K562 (cell line): ENCODE measurements around the gene PRPF8. TPM values are rescaled to one million over a fixed set of nuclear protein-coding genes. Genes with fewer than 3 reads are reported as not detected.
A peak's percentile ranks its signal among the peaks of the same experiment; 100 is the strongest.

Source experiments
- BRF1 ChIP-seq: IDR thresholded peaks from 3 replicates; pipeline ENCODE4 v1.6.1; 2011; ENCODE audit warnings: borderline replicate concordance, mild to moderate bottlenecking; ENCODE audit not compliant: insufficient read length; ENCODE audit errors: extremely low read depth
- E2F5 ChIP-seq: sonication (generic); formaldehyde crosslinking; IDR thresholded peaks from 2 replicates; pipeline ENCODE4 v1.8.0; 2022; ENCODE audit warnings: mild to moderate bottlenecking, missing genetic modification reagents
- ELF4 ChIP-seq: fragments of 450-650 bp; formaldehyde crosslinking; IDR thresholded peaks from 2 replicates; pipeline ENCODE4 v1.4.0; 2022; ENCODE audit warnings: missing genetic modification characterization
- GABPB1 ChIP-seq: sonication (generic); formaldehyde crosslinking; IDR thresholded peaks from 2 replicates; pipeline ENCODE4 v1.8.0; 2022; ENCODE audit warnings: mild to moderate bottlenecking, missing genetic modification reagents
- HDAC8 ChIP-seq: fragments of 450-650 bp; IDR thresholded peaks from 2 replicates; pipeline ENCODE4 v1.6.1; 2016; ENCODE audit warnings: mild to moderate bottlenecking, missing genetic modification characterization, moderate library complexity, missing compliant biosample characterization
- IFI16 ChIP-seq: fragments of 250-450 bp; sonication (Bioruptor Pico); IDR thresholded peaks from 2 replicates; pipeline ENCODE4 v2.1.2; 2022; ENCODE audit warnings: mild to moderate bottlenecking, inconsistent platforms
- KDM4B ChIP-seq, 2 experiments: fragments of 450-650 bp in 1 of 2; sonication (generic) in 1 of 2; IDR thresholded peaks; 2 replicates each; pipeline ENCODE4 v1.6.1; 2016 to 2017; ENCODE audit warnings: borderline replicate concordance in 2 of 2, antibody characterized with exemption in 1 of 2, low read depth in 1 of 2, mild to moderate bottlenecking in 1 of 2
- KDM5B ChIP-seq: fragments of 200-600 bp; sonication (generic); IDR thresholded peaks from 2 replicates; pipeline ENCODE4 v1.6.1; 2012; ENCODE audit warnings: low read depth, mild to moderate bottlenecking, moderate library complexity, low read length, control low read depth, inconsistent platforms; ENCODE audit not compliant: insufficient replicate concordance
- LARP7 ChIP-seq: fragments of 450-650 bp; IDR thresholded peaks from 2 replicates; pipeline ENCODE4 v1.6.1; 2016
- MAX ChIP-seq: sonication (generic); formaldehyde crosslinking; IDR thresholded peaks from 2 replicates; pipeline ENCODE4 v1.9.0; 2022; ENCODE audit warnings: mild to moderate bottlenecking, missing genetic modification reagents
- MEF2D ChIP-seq: conservative IDR thresholded peaks from 2 replicates; pipeline ENCODE4 v1.6.1; 2016; ENCODE audit warnings: low read depth, missing genetic modification characterization, missing compliant biosample characterization
- MLX ChIP-seq, 2 experiments: fragments of 450-650 bp in 1 of 2; sonication (generic) in 1 of 2; formaldehyde crosslinking; conservative IDR thresholded peaks; 2 replicates each; pipeline versions ENCODE4 v1.4.0 to v1.8.1; 2020 to 2022; ENCODE audit warnings: mild to moderate bottlenecking in 1 of 2, missing genetic modification reagents in 1 of 2
- MTA3 ChIP-seq: fragments of 450-650 bp; formaldehyde crosslinking; IDR thresholded peaks from 2 replicates; pipeline ENCODE4 v1.6.1; 2017; ENCODE audit warnings: mild to moderate bottlenecking, borderline replicate concordance
- OTX1 ChIP-seq: fragments of 450-650 bp; formaldehyde crosslinking; IDR thresholded peaks from 2 replicates; pipeline ENCODE4 v1.4.0; 2022; ENCODE audit warnings: mild to moderate bottlenecking
- POLR3A ChIP-seq: IDR thresholded peaks from 2 replicates; pipeline ENCODE4 v1.6.1; 2011; ENCODE audit warnings: borderline replicate concordance, mild to moderate bottlenecking, moderate library complexity; ENCODE audit not compliant: insufficient read length, insufficient read depth; ENCODE audit errors: extremely low read depth
- POLR3G ChIP-seq: IDR thresholded peaks from 2 replicates; pipeline ENCODE4 v1.6.1; 2011; ENCODE audit not compliant: insufficient read length, insufficient replicate concordance; ENCODE audit errors: extremely low read depth
- RAD21 ChIP-seq, 2 experiments: fragments of 250-450 bp in 1 of 2; fragments of 450-650 bp in 1 of 2; sonication (Bioruptor Pico) in 1 of 2; formaldehyde crosslinking in 1 of 2; IDR thresholded peaks in 1 of 2; conservative IDR thresholded peaks in 1 of 2; 2 replicates each; pipeline versions ENCODE4 v1.4.0 to v1.8.0; 2020 to 2022; ENCODE audit warnings: mild to moderate bottlenecking in 2 of 2, moderate library complexity in 1 of 2
- SIN3A ChIP-seq, 2 experiments: fragments of 150-350 bp in 1 of 2; IDR thresholded peaks; 2 replicates each; pipeline ENCODE4 v1.6.1; 2011 to 2016; ENCODE audit warnings: borderline replicate concordance in 2 of 2, low read depth in 2 of 2, low read length in 2 of 2, mild to moderate bottlenecking in 2 of 2, moderate library complexity in 2 of 2; ENCODE audit not compliant: control insufficient read depth in 1 of 2
- TAF15 ChIP-seq: fragments of 200-400 bp; formaldehyde crosslinking; IDR thresholded peaks from 2 replicates; pipeline ENCODE4 v1.6.1; 2017; ENCODE audit warnings: mild to moderate bottlenecking, low read depth, low read length, moderate library complexity
- ZBTB7A ChIP-seq: IDR thresholded peaks from 2 replicates; pipeline ENCODE4 v1.6.1; 2011; ENCODE audit warnings: low read depth, mild to moderate bottlenecking, low read length, moderate library complexity, borderline replicate concordance; ENCODE audit not compliant: control insufficient read depth
- ZNF143 ChIP-seq: sonication (generic); formaldehyde crosslinking; IDR thresholded peaks from 2 replicates; pipeline ENCODE4 v1.9.0; 2022; ENCODE audit warnings: mild to moderate bottlenecking, missing genetic modification reagents
- ZNF165 ChIP-seq: fragments of 250-450 bp; sonication (Bioruptor Pico); IDR thresholded peaks from 2 replicates; pipeline ENCODE4 v1.4.0; 2020; ENCODE audit warnings: borderline replicate concordance
- ZNF347 ChIP-seq: fragments of 450-650 bp; formaldehyde crosslinking; IDR thresholded peaks from 2 replicates; pipeline ENCODE4 v1.4.0; 2020; ENCODE audit warnings: low read depth, mild to moderate bottlenecking, moderate library complexity
- polyA plus RNA-seq, 8 experiments: library from polyadenylated mRNA; depleted of rRNA in 4 of 8; stranded (reverse) in 5 of 8; unstranded in 3 of 8; fragments of >200 nt; fragmentation: Nextera tagmentation in 2 of 8; fragmentation: Illumina TruSeq in 1 of 8; extraction: Ambion mirVana in 2 of 8; extraction: Trizol in 1 of 8; gene quantifications; 2 replicates each; pipeline versions ENCODE4 v1.2.1 to v1.2.3, GENCODE V29; 2011 to 2014; ENCODE audit warnings: inconsistent platforms in 1 of 8, missing spikeins in 1 of 8
- total RNA-seq, 7 experiments: library from RNA; depleted of rRNA in 6 of 7; stranded (reverse); fragments of >200 nt in 6 of 7; fragmentation: Illumina TruSeq in 2 of 7; extraction: Trizol in 2 of 7; gene quantifications; 2 replicates each; pipeline versions ENCODE4 v1.2.1 to v1.2.3, GENCODE V29; 2011 to 2021; ENCODE audit warnings: low replicate concordance in 1 of 7
- TF ChIP-seq, protein P1 (sequence below): fragments of 450-650 bp; formaldehyde crosslinking; conservative IDR thresholded peaks from 2 replicates; pipeline ENCODE4 v1.4.0; 2022; ENCODE audit warnings: mild to moderate bottlenecking, missing genetic modification characterization

Gene PRPF8
- total and polyA plus RNA-seq, 9 of the 15 experiments (the other 6 are each of a cell fraction or from before 2014, with no cell fraction given): 64.3 to 294 (median 85.9) TPM

GRCh38 chr17:1648173-1648962 is 36.3 kb downstream of the PRPF8 start (continued):
- peak; percentile 28 to 50 for TF ChIP-seq RAD21 (CRISPR knock-in tag; conservative IDR thresholded peaks at IDR 0.05 in 1 of 2, IDR thresholded peaks at IDR 0.05 in 1 of 2)
- no peak for TF ChIP-seq ZNF143 (CRISPR knock-in tag)
- TF ChIP-seq, protein P1, sequence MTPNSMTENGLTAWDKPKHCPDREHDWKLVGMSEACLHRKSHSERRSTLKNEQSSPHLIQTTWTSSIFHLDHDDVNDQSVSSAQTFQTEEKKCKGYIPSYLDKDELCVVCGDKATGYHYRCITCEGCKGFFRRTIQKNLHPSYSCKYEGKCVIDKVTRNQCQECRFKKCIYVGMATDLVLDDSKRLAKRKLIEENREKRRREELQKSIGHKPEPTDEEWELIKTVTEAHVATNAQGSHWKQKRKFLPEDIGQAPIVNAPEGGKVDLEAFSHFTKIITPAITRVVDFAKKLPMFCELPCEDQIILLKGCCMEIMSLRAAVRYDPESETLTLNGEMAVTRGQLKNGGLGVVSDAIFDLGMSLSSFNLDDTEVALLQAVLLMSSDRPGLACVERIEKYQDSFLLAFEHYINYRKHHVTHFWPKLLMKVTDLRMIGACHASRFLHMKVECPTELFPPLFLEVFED: no peak
- TF ChIP-seq MLX (CRISPR knock-in tag; conservative IDR thresholded peaks at IDR 0.05): no peak
- no peak for TF ChIP-seq ZNF165
- 0 out of 2 replicates have a peak, but pooled peaks have one; percentile 21 for TF ChIP-seq ZBTB7A
- TF ChIP-seq ZNF347 (CRISPR knock-in tag): no peak
- TF ChIP-seq MTA3: peak; percentile 37; the same call in 1 of the 2 replicates
- TF ChIP-seq SIN3A (IDR thresholded peaks at IDR 0.05; ENCODE audit: borderline replicate concordance in 2 of 2, control insufficient read depth in 1 of 2, low read depth in 2 of 2, low read length in 2 of 2): peak in 1 of 2 experiments; percentile 66; a peak in 1 of 4 replicates
- no peak for TF ChIP-seq POLR3A
- no peak for TF ChIP-seq OTX1 (CRISPR knock-in tag)
- TF ChIP-seq MAX (CRISPR knock-in tag): peak; percentile 30; the same call in 1 of the 2 replicates
- TF ChIP-seq KDM4B (IDR thresholded peaks at IDR 0.05; ENCODE audit: borderline replicate concordance in 2 of 2, low read depth in 1 of 2): peak in 1 of 2 experiments; percentile 11; a peak in 1 of 4 replicates
- no peak for TF ChIP-seq KDM5B
- no peak for TF ChIP-seq POLR3G
- TF ChIP-seq E2F5: no peak
- TF ChIP-seq TAF15: no peak
- no peak for TF ChIP-seq ELF4 (CRISPR knock-in tag)
- TF ChIP-seq HDAC8 (tag): no peak
- no peak for TF ChIP-seq BRF1
- no peak for TF ChIP-seq LARP7
- no peak for TF ChIP-seq GABPB1 (CRISPR knock-in tag)
- no peak for TF ChIP-seq IFI16 (CRISPR knock-in tag)
- no peak for TF ChIP-seq MEF2D (tag)
